ENCODE data around the gene VTCN1.
A peak's percentile ranks its signal among the peaks of the same experiment; 100 is the strongest.
"Not testable (repeated sequence)": the region's sequence is repeated elsewhere in the genome, so short reads cannot be mapped to it uniquely, and the experiment has no call there.

The VTCN1 gene

DNA sequence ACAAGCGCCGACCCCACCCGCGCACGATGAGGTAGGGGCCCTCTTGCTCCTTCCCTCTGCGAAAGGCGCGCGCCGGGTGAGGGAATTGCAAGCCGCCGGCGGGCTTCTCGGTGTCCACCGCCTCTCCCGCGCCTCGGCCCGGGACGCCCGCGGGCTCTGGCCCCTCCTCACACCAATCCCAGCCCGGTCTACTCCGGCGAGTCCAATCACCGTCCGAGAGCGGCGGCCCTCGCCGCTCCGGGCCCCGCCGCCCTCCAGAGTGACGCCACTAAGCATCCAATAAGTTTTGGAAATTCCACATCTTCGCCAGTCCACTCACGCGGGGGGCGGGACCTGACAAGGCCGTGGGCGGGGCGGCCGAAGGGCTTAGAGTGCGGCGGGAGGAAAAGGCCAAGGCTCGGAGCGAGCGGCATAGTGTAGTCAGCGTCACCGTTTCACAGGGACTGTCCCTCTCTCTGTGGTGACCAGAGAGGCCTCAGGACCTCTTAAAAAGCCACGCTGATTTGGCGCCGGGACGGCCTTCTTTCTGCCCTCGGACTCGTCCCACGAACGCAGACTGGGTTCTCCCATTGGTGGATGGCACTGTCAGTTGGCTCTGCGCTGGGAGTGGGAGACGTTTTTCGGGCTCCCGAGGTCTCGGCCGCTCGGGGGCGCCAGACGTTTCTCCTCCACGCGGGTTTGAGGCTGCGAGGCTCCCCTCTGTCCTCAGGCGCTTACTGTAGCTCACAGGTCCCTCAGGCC, 89.0 kb downstream of the VTCN1 start, which contains the start of gene TRIM45:
TRIM45 (minus strand) TSS at position 161 of the 741 bp plus-strand sequence. CDS start 548 bp downstream, outside the sequence.
- ATAC-seq = peak; percentile 99

DNA sequence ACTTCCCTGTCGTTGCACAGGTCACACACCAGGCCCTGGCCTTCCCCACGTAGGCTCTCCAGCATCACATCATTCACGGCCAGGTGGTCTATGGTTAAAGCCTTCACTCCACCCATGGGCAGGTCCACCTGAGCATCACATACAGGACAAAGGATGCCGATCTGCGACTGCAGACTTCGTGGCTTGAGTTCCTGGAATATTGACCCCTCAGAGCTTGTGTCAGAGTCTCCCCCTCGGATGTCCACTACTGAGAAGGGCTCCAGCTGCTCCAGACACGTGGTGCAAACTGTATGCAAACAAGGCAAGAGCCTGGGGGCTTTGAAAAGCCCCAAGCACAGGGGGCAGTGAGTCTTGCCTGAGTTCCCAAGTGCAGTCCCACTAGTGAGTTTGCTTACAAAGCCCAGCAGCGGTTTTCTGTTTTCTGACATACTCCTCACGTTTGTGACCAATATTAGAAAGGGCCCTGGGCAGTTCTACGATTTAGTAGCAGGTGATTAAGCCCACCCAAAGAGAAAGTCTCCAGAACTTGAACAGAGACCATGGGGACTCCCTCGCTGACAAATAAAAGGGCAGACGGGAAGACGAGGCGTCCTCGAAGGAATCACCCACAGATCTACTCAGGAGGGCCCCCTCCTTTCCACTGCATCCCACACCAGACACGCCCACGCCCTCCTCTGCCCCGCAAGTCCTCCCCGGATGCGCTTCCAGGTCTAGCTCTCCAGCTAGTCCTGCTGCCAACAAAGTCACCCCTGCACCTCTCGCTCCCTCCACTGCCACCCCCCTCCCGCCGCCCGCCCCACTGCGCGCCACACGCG, 89.7 kb downstream of the VTCN1 start:
- TF ChIP-seq GLIS3 (CRISPR knock-in tag; IDR thresholded peaks at IDR 0.05) (no peak), TOX (CRISPR knock-in tag; IDR thresholded peaks at IDR 0.05; ENCODE audit: borderline replicate concordance) (no peak), TSHZ2 (CRISPR knock-in tag; IDR thresholded peaks at IDR 0.05) (no peak), ZC3H10 (CRISPR knock-in tag; IDR thresholded peaks at IDR 0.05) (no peak), BACH2 (CRISPR knock-in tag; IDR thresholded peaks at IDR 0.05; ENCODE audit: borderline replicate concordance) (no peak), TCF4 (CRISPR knock-in tag; IDR thresholded peaks at IDR 0.05; ENCODE audit: borderline replicate concordance) (no peak), CSDC2 (CRISPR knock-in tag; IDR thresholded peaks at IDR 0.05) (no peak), CSRNP3 (CRISPR knock-in tag; IDR thresholded peaks at IDR 0.05) (no peak)
- TF ChIP-seq, protein P1, sequence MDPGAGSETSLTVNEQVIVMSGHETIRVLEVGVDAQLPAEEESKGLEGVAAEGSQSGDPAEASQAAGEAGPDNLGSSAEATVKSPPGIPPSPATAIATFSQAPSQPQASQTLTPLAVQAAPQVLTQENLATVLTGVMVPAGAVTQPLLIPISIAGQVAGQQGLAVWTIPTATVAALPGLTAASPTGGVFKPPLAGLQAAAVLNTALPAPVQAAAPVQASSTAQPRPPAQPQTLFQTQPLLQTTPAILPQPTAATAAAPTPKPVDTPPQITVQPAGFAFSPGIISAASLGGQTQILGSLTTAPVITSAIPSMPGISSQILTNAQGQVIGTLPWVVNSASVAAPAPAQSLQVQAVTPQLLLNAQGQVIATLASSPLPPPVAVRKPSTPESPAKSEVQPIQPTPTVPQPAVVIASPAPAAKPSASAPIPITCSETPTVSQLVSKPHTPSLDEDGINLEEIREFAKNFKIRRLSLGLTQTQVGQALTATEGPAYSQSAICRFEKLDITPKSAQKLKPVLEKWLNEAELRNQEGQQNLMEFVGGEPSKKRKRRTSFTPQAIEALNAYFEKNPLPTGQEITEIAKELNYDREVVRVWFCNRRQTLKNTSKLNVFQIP (CRISPR knock-in tag; IDR thresholded peaks at IDR 0.05; ENCODE audit: borderline replicate concordance, low read depth) = no peak
- peak; percentile 69 for ATAC-seq

More for the DNA sequence above, 89.0 kb downstream of the VTCN1 start, which contains the start of gene TRIM45:
- TF ChIP-seq, protein P2, sequence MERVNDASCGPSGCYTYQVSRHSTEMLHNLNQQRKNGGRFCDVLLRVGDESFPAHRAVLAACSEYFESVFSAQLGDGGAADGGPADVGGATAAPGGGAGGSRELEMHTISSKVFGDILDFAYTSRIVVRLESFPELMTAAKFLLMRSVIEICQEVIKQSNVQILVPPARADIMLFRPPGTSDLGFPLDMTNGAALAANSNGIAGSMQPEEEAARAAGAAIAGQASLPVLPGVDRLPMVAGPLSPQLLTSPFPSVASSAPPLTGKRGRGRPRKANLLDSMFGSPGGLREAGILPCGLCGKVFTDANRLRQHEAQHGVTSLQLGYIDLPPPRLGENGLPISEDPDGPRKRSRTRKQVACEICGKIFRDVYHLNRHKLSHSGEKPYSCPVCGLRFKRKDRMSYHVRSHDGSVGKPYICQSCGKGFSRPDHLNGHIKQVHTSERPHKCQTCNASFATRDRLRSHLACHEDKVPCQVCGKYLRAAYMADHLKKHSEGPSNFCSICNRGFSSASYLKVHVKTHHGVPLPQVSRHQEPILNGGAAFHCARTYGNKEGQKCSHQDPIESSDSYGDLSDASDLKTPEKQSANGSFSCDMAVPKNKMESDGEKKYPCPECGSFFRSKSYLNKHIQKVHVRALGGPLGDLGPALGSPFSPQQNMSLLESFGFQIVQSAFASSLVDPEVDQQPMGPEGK (CRISPR knock-in tag; IDR thresholded peaks at IDR 0.05; ENCODE audit: borderline replicate concordance) = no peak
- no peak for TF ChIP-seq OSR1 (CRISPR knock-in tag; IDR thresholded peaks at IDR 0.05)
- TF ChIP-seq ZFP30 (CRISPR knock-in tag; IDR thresholded peaks at IDR 0.05) = no peak
- TF ChIP-seq ZC3H10 (CRISPR knock-in tag; IDR thresholded peaks at IDR 0.05) = no peak

GRCh38 chr1:117119144-117119543, 91.6 kb downstream of the VTCN1 start:
- ATAC-seq = not testable (repeated sequence)

GRCh38 chr1:117118137-117118536, 92.6 kb downstream of the VTCN1 start:
- no peak for ATAC-seq

More at GRCh38 chr1:117118137-117118536, 92.6 kb downstream of the VTCN1 start:
- TF ChIP-seq RARB (CRISPR knock-in tag; IDR thresholded peaks at IDR 0.05) (no peak), BACH2 (CRISPR knock-in tag; IDR thresholded peaks at IDR 0.05; ENCODE audit: borderline replicate concordance) (no peak), ZNF565 (CRISPR knock-in tag; conservative IDR thresholded peaks at IDR 0.05; ENCODE audit: low read depth) (no peak), ZNF8 (CRISPR knock-in tag; IDR thresholded peaks at IDR 0.05) (no peak), ARNTL (CRISPR knock-in tag; IDR thresholded peaks at IDR 0.05; ENCODE audit: borderline replicate concordance, low read depth) (no peak), CREB5 (CRISPR knock-in tag; IDR thresholded peaks at IDR 0.05; ENCODE audit: low read depth) (no peak)
- TF ChIP-seq, protein P1 (CRISPR knock-in tag; IDR thresholded peaks at IDR 0.05; ENCODE audit: borderline replicate concordance, low read depth) = no peak
